DMS153 treated with DMSO at 0.1 percent for 48 hours (cell line): ENCODE data around the gene DPYSL3.

ENCODE experiments used
- DNase-seq: peaks from one replicate; lab custom pipeline; 2025; ENCODE audit not compliant: unreplicated experiment; lab: John Stamatoyannopoulos, UW

DPYSL3 gene

DNA sequence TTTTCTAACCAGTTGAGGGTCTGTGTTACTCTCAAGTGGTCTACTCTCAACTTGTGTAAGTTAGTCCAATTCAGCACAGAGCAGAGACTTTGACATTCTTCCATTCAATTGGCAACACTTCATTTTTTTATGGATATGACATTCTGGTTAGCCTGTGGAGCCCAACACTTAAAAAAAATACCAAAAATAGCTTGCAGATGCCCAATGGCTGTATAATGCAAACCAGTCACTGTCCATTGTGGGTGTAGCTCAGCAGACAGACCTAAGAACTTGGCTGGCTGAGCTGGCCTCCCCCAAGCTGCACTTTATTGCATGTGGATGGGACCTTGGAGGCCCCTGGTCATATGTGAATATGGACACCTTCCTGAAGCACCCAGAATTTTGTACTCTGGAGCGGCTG is 103.2 kb downstream of the DPYSL3 start:
- no peak for DNase-seq

DNA sequence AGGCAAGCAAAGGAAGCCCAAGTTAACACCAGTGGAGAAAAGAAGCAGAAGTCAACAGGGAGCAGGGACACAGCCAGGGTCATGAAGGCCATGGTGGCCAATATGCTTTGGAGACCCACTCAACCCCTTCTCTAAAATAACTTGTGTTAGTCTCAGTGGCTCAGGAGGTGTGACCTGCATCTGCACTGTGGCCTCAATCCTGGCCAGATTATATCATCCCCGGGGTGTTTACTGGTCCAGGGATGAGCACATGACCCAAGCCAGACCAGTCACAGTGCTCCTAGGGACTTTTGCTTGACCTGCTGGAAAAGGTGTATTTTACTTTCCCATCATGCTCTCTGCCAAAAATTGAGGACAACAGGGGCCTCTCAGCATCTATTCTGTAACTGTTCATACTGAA is 105.2 kb downstream of the DPYSL3 start:
- no peak for DNase-seq

DNA sequence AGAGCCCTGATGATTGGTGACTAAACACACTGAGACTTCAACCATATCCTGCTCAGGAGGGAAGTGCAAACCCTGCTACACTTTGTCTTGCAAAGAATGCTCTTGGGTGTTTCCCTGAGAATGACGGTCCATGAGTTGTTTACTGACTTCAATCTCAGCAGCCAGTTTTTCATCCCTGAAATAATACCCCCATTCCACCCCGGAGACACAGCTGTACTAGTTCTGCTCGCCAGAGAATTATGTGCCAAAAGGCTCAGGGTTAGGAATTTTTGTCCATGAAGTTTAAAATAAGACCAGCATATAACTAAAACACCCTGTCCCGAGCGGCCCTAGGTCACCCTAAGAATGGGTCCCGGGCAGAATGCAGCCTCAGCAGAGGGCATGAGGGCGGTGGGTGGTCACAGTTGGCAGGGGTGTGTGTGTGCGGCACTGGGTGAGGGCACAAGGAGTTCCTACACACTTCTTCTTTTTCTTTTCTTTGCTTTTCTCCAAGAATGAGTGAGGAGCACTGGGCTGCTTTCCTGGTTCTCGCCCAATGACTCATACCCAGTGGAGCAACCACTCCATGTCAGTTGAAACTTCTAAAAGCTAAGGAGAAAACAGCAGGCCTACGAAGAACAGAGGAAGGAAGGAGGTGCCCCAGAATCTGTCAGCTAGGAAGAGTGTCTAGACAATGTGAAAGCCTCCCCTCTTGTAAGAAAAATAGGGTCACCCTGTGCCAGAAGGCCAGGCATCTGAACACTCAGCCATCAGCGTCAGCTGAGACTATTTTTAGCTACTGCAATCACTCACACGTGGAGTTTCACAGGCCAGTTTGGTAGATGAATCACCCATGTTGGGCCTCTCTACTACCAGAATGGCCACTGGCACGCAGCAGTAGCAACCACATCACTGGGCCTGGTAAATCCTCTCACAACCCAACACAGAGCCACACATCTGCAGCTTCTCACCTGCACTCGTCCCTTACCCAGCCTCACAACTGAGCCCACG is 105.9 kb downstream of the DPYSL3 start:
- DNase-seq: no peak

DNA sequence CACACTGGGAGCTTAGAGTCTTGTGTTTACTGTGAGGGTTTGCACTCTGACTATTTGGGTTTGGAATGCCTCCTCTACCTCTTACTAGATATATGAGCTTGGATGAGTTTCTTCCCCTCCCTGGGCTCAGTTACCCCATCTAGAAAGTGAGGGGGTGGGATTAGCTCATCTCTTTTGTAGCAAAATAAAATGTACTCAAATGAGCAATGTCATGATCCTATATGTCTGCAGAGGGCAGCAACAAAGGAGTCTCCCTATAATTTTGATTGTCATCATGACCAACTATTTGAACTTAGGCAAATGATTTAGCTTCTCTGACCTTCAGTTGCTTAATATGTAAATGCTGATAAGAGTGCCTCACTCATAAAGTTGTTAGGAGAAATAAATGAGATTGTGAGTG is 109.0 kb downstream of the DPYSL3 start:
- DNase-seq: no peak

DNA sequence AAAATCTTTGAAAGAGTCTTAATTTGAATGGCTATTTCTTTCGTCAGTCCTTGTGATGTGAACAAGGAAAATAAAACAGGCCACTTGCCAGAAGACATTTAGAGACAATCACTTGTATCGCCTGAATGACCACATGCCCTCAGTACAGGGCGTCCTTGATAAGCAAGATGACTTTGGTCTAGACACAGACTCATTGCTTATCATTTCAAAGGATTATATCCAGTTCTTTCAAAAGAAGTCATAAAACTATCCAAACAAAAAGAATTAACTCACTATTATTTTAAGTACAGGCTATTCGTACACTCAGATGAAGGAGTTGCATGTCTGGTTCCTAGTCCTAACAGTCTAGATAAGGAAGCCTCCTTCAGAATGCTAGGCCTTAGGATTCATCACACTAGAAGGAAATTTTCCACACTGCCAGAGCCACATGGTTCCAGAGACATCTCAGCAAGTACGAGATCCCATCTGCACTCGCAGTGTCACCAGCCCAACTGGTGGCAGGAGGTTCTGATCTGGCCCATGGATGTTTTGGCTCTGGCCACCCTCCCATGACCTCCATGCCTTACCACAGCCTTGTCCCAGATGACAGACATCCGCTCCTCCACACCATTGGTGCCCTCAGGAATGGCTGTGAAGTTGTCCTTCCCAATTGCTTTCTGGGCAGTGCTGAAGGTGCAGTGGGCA is 109.6 kb downstream of the DPYSL3 start:
- no peak for DNase-seq

DNA sequence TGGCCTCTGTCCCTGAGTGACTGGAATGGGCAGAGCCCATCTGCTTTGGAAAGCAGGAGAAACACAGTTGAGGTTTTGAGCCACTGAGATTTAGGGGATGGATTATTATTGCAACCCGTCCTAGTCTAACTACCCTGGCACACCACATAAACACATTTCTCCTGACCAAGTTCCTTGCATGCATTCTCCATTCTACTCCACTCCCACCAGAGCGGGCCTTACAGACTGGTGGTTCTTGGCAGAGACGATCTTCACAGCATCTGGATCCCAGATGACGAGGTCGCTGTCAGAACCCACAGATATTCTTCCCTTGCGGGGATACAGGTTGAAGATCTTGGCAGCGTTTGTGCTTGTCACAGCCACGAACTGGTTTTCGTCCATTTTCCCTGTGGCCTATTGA is 111.0 kb downstream of the DPYSL3 start:
- DNase-seq: no peak

DNA sequence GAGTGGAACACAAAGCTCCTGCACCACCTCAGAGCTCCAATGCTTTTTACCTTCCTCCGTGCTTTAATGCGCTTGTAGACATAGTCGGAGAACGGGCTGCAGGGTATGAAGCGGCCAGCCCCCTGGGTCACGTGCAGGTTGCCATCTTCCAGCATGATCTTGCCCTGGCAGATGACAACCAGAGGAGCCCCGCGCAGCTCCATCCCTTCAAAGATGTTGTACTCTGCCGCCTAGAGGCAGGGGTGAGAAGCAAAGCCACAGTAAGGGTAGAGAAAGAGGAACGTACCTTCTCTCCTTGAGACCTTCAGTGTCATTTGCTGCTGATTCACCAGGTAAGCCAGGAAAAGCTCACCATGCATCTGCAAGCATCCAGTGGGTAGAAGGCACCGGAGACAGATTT is 112.3 kb downstream of the DPYSL3 start:
- no peak for DNase-seq

DNA sequence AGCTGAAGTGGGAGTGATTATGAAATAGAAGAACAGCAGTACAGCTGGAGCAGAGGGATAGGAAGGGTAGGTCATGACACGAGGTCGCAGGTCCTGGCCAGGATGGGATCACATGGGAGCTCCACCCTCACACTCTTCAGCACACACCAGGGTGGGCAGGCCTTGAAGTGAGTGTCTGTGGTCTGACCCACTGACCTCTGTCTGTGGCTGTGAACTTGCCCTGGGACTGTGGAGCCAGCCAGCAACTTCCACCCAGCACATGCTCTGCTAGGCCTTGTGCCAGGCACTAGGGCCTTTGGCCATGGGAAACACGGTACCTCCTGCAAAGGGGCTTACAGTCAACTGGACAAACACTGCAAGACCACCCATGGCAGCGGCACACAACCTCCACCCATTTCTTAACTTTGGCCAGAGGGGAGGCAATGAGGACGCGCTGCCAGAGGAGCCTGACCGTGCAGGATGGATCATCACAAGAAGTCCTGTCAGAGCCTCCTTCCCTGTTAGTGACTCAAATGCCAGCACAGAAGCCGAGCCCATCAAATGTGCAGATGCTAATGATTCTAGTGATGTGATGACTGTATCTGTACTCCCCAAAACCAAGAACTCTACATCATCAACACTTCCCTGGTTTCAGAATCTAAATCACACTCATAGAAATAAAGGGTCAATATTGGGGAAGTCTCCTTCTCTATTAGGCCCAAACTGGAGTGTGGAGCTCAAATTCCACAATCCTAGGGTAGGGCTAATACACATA is 113.6 kb downstream of the DPYSL3 start:
- DNase-seq: no peak

DNA sequence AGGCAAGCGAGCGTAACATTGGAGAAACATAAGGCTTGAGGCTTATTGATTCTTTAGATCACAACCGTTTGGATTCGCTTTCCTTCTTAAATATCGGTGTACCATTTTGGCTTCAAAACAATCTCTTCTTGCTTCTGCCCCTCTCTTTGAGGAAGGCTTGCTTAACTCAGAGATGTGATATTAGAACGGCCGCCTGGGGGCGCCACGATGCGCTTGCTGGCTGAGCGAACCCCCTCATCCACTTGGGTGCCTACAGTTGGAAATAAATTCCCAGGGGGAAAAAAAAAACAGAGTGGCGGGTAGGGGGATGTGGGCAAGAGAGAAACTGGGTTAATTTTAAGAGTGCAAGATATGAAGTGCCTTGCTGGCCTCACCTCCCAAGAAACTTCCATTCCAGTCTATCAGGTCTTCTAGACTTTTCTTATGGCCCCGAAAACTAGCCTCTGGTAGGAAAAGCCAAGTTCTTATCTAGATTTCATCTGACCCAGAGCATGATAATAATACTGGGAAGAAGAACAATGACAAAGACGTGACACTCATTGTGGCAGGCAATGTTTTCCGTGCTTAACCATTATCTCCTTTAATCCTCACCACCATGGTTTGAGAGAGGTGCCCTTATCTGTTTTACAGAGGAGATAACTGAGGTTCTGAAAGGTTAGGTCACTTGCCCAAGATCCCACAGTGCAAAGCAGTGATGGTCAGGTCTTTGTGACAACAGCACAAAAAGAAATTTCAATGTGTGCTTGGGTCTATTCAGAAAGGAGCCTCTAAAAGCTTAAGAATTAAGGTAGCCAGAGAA is 115.8 kb downstream of the DPYSL3 start:
- no peak for DNase-seq

DNA sequence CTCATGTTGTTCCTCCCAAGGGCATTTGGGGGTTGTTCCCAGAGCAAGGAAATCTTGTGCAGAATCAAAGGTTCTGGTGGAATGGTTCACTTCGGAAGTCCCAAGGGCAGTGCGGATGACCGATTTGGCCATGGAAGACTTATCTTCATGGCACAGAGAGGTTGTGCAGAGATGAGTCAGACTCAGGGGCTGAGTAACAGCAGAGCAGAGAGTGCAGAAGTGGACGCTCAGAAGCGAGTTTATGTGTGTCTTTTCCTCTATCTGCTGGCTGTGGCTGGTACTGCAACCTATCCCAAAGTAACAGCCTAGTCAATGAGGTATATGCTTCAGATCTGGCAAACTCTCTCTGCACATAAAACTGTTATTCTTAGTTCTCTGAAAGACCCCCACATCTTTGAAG is 118.1 kb downstream of the DPYSL3 start:
- no peak for DNase-seq

DNA sequence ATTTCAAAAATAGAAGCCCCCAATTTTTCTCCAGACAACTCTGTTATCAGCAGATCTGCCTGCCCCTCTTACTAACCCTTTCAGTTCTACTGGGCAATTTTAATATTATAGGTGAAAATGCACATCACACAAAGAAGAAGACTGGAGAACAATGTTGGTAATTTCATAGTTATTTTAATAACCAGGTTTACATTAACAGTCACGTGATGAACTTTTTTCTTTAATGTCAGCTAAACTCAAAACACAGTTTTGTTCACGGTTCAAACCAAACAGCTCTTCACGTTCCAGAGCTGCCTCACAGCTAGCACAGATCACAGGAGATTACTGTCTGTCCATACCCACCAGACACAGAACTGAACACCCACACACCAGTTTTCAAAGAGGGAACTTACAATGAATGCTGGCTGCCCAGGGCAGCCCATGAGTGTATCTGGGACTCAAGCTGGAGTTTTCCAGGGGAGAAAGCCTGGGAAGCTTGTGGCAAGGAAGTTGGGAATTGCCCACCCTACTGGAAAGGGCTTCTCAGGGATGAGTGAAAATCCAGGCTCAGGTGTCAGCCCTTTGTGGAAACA is 119.1 kb downstream of the DPYSL3 start:
- DNase-seq: no peak

DNA sequence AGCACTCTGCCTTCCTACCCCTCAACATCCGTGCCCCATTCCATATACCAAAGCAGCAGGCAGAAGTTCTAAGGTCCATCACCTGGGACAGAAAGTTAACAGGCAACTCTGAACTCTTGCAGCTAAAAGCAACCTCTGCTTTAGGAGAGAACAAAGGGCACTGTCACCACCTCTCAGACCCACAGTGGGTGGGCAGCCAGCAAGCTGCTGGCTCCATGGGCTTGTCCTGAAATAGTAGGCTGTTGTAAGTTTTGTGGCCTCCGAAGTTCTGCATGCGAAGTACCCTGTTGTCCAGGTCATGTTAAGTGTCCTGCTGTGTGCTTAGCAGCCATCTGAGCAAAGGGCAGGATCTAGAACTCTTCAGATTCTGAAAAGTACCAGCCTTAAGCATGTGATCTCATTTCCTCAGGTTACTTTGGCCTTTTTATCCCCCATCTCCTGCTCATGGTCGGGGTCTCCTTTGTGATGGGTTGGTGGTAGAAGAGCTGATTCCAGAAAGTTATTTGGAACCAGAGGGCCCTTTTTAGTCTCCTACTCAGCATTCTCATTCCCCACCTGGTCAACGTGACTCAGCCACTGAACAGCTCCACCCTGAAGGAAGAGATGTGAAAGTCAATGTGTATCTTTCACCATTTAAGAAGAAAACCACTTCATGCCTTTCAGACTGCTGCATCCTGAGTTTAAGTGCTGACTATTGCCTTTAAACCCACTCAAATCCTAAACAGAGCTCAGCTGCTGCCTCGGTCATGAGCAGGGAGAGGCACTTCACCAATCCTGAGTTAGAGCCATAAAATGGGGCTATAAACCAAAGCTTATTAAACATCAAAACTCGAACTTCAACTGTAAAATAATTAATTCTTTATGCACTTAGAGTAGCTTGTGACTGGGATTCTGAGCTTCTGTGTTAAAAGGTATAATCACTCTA is 121.4 kb downstream of the DPYSL3 start:
- no peak for DNase-seq

DNA sequence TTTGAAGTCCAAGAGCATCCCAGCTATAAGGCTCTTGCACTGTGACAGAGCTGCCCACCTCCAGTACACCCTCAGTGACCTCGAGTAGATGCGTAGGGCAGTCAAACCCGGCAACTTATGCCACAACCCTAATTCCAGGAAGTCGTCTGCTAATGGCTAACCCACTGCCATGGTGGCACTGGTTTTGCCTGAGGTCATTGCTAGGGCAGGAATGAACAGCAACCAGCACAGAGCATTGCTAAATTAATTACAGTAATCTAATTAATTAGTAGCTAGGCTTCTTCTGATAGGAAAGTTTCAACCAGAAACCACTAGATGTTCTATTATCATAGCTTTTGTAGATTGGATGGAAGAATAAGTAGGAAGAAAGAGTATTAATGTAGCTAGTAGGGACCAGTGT is 122.8 kb downstream of the DPYSL3 start:
- no peak for DNase-seq

DNA sequence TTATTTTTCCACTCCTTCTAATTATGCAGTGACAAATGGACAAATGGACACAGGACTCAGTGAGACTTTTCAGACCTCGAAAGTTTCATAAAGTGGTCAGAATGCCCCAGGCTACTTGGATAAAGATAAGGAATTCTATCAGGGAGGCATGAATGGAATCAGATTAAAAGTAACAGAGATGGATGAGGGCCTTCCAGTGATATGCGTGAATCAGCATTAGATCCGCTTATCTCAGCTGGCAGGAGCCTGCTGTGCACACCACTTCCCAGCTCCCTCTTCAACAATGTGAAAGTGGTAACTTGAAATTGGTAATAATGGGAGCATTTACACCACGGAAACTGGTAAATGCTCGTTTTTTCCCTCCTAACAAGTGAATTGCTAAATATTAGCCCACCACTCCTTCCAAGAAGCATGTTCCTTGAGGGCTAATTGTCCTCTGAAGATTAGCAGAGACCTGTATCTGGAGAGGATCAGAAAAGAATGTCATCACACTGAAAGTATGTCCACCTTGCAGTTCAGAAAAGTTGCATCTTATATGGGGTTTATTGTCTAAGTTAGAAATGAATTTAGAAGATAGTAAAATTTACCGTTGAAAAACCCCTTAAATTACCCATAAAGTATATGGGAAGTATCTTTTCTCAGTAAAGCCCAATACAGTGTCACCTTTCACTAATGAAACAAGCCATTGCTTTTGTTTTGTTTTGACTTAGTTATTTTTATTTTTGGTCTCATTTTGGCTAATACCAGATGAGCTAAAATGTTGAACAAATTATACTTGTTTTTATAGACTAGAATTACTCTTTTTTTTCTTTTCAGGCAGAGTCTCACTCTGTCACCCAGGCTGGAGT is 125.3 kb downstream of the DPYSL3 start:
- DNase-seq: no peak

DNA sequence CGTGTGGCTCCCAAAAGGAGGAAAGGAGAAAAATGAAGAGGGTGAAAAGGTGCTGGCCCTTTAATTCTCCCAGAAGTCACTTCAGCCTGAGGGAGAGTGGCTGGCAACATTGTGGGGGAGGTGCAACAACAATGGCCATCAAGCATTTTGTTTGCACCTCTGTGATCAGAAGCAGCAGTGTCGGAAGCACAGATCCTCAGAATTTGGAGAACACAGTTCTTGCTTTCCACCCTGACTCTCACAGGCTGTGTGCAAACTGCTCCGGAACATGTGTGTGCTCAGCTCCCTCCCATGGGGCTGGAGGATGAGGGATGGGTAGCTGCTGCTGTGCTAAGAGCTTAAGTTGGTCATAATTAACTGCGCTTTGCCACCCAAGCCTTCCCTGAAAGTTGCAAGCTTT is 127.1 kb downstream of the DPYSL3 start:
- DNase-seq: no peak

DNA sequence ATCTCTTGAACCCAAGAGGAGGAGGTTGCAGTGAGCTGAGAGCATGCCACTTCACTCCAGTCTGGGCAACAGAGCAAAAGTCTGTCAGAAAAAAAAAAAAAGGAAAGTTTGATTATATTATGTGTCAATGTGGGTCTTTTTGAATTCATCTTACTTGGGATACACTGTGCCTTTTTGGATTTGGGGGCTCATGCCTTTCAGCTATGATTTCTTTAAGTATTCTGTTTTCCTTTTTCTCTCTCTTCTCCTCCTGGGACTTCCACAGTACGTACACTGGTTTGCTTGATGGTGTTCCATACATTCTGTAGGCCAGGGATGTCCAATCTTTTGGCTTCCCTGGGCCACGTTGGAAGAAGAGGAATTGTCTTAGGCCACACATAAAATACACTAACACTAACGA is 128.3 kb downstream of the DPYSL3 start:
- DNase-seq: no peak

DNA sequence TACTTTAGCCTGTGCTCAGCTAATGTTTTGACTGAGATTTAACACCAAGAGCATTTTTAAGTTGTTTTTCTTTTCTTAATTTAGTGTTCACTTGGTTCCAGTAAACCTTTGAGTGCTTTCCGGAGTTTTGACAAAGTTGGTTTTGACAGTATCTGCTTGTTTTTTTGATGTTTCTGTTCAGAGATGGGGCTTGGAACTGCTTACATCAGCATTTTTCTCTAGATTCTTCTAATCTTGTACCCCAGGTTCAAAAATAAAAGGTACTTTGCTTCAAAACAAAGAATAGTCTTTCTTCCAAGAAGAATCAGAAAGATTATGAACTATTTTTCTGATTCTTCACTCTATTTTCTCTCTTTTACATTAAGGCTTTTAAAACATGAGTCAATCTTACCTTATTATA is 132.2 kb downstream of the DPYSL3 start:
- DNase-seq: no peak

DNA sequence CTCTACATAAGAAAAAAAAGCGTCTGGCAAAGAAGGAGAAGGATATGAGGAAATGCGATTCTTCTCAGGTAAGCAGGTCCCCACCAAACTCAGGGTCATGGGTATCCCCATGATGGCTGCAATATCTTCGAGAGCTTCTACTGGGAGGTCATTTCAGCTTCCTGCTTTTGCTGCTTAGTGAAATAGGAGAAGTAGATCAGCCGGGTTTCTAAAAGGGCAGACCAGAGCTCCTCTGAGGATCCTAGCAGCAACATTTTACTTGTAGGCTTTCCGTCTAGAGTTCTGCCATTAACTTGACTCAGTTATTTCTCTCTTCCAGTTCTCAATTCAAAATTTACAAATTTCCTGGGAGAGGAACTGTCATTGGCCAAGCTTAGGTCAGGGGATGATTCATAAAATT is 134.7 kb downstream of the DPYSL3 start:
- no peak for DNase-seq

DNA sequence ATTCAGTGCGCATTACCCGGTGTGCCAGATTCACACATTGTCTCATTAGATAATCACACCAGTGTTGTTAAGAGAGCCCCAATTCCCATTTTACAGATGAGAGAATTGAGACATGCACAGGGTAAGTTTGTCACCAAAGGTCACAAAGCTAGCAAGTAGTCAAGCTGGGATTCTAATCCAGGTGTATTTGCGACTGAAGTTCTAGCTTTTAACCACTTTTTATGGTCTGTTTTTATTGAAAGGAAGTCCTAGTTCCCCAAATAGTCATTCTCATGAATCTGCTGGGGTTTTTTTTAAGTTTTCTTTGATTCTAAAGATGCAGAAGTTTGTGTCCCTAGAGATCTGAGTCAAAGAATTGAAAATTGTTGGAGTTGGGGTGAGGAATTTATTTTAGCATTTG is 136.5 kb downstream of the DPYSL3 start:
- DNase-seq: no peak
